Fibroblast of lung (primary cell): Measurements from ENCODE around the gene ANKRD45. TPM values are rescaled to one million over a fixed set of nuclear protein-coding genes. Genes with fewer than 3 reads are reported as not detected.
"Not testable (repeated sequence)": the region's sequence is repeated elsewhere in the genome, so short reads cannot be mapped to it uniquely, and the experiment has no call there.

Experiments
- DNase-seq, 2 donors: peaks; one replicate each; pipeline versions ENCODE4 v3.0.0 to v3.0.0-alpha.2; 2010; ENCODE audit warnings: low read depth in 2 of 2
- H2AFZ ChIP-seq: 2 replicates; pipeline ENCODE4 v1.5.1; 2012; ENCODE audit warnings: low read length, control low read depth, inconsistent platforms
- H3K27ac ChIP-seq: 2 replicates; pipeline ENCODE4 v1.5.1; 2011; ENCODE audit warnings: low read length, control low read depth; ENCODE audit not compliant: insufficient read depth
- H3K27me3 ChIP-seq: 2 replicates; pipeline ENCODE4 v1.5.1; 2011; ENCODE audit warnings: mild to moderate bottlenecking, low read length; ENCODE audit not compliant: control insufficient read depth, insufficient read depth
- H3K36me3 ChIP-seq: 2 replicates; pipeline ENCODE4 v1.5.1; 2011; ENCODE audit warnings: low read length; ENCODE audit not compliant: control insufficient read depth, insufficient read depth
- H3K4me1 ChIP-seq: 2 replicates; pipeline ENCODE4 v1.5.1; 2011; ENCODE audit warnings: low read length; ENCODE audit not compliant: control insufficient read depth, insufficient read depth; ENCODE audit errors: extremely low read depth
- H3K4me2 ChIP-seq: 2 replicates; pipeline ENCODE4 v1.5.1; 2011; ENCODE audit warnings: low read length, control low read depth; ENCODE audit not compliant: insufficient read depth; ENCODE audit errors: extremely low read depth
- H3K4me3 ChIP-seq, 4 experiments: fragments of 200-600 bp in 1 of 4; sonication (generic) in 1 of 4; replicated peaks in 1 of 4; 2 replicates each; pipeline ENCODE4 v1.5.1; 2011 to 2016; ENCODE audit warnings: low read length in 4 of 4, low read depth in 3 of 4, mild to moderate bottlenecking in 3 of 4, control low read depth in 2 of 4, inconsistent platforms in 1 of 4, mixed read lengths in 1 of 4; ENCODE audit not compliant: insufficient read depth in 1 of 4; ENCODE audit errors: control extremely low read depth in 1 of 4
- H3K79me2 ChIP-seq: 2 replicates; pipeline ENCODE4 v1.5.1; 2012; ENCODE audit warnings: mild to moderate bottlenecking, low read length, inconsistent platforms; ENCODE audit not compliant: control insufficient read depth, insufficient read depth
- H3K9ac ChIP-seq: 2 replicates; pipeline ENCODE4 v1.5.1; 2011; ENCODE audit warnings: mild to moderate bottlenecking, low read length, control low read depth; ENCODE audit not compliant: insufficient read depth
- H3K9me3 ChIP-seq: 2 replicates; pipeline ENCODE4 v1.5.1; 2012; ENCODE audit warnings: low read depth, low read length; ENCODE audit not compliant: control insufficient read depth, insufficient read depth
- H4K20me1 ChIP-seq: 2 replicates; pipeline ENCODE4 v1.5.1; 2011; ENCODE audit warnings: low read length; ENCODE audit not compliant: control insufficient read depth, insufficient read depth; ENCODE audit errors: extremely low read depth
- EZH2 ChIP-seq: IDR thresholded peaks from 2 replicates; pipeline ENCODE4 v1.5.1; 2012; ENCODE audit warnings: low read length, control low read depth, mild to moderate bottlenecking; ENCODE audit errors: missing control alignments
- polyA plus RNA-seq, 2 donors: library from polyadenylated mRNA; depleted of rRNA in 1 of 2; stranded (reverse) in 1 of 2; unstranded in 1 of 2; fragments of >200 nt; gene quantifications; 2 replicates each; pipeline ENCODE4 v1.2.1, GENCODE V29; 2011 to 2012; ENCODE audit warnings: missing spikeins in 1 of 2
- total RNA-seq: library from RNA; depleted of rRNA; stranded (reverse); fragments of >200 nt; gene quantifications from 2 replicates; pipeline ENCODE4 v1.2.1, GENCODE V29; 2014
- TF ChIP-seq, protein P1 (sequence below), 2 donors: IDR thresholded peaks in 1 of 2; conservative IDR thresholded peaks in 1 of 2; 1 replicate in 1 of 2; 2 replicates in 1 of 2; pipeline ENCODE4 v1.5.1; 2011 to 2012; ENCODE audit warnings: low read length in 2 of 2, control low read depth in 1 of 2, inconsistent platforms in 1 of 2, low read depth in 1 of 2, mild to moderate bottlenecking in 1 of 2

ANKRD45 gene
- total and polyA plus RNA-seq, 2 donors (not counting 1 experiment from before 2014, with no cell fraction given), result 0.43 to 1.7 TPM

DNA sequence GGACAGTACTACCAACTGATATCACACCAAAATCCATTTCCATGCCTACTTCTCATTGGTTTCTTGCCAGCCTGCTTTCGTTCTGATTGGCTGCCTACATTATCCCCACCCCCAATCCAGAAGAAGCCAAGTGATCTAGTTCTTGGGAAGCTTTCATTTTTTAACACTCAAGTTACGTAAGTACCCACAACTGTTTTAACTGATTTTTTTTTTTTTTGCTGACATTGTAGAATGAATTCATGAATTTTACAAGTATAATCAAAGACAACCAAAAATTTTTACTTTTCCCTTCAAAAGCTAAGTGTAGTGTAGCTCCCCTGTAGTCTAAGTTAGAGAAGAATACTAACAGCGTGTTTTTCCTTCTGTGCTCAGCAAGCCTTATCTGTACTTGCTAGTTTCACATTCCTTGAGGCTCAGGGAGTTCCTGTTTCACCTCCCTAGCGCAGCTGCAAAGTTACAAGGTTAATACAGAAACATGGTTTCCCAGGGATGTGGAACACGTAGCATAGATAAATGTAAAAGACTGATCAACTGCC, 66.5 kb downstream of the ANKRD45 start, which contains the start of gene SLC9C2:
Gene SLC9C2 (minus strand): TSS at position 17 of the 536 bp plus-strand sequence. CDS start 1,296 bp downstream, outside the sequence.
- no peaks in the 10 kb centered on the region for H3K79me2 ChIP-seq
- H4K20me1 ChIP-seq, result no peaks in the 10 kb centered on the region
- no peaks in the 10 kb centered on the region for H3K36me3 ChIP-seq
- TF ChIP-seq, protein P1, sequence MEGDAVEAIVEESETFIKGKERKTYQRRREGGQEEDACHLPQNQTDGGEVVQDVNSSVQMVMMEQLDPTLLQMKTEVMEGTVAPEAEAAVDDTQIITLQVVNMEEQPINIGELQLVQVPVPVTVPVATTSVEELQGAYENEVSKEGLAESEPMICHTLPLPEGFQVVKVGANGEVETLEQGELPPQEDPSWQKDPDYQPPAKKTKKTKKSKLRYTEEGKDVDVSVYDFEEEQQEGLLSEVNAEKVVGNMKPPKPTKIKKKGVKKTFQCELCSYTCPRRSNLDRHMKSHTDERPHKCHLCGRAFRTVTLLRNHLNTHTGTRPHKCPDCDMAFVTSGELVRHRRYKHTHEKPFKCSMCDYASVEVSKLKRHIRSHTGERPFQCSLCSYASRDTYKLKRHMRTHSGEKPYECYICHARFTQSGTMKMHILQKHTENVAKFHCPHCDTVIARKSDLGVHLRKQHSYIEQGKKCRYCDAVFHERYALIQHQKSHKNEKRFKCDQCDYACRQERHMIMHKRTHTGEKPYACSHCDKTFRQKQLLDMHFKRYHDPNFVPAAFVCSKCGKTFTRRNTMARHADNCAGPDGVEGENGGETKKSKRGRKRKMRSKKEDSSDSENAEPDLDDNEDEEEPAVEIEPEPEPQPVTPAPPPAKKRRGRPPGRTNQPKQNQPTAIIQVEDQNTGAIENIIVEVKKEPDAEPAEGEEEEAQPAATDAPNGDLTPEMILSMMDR (conservative IDR thresholded peaks at IDR 0.05 in 1 of 2, IDR thresholded peaks at IDR 0.05 in 1 of 2; ENCODE audit: low read depth in 1 of 2, low read length in 2 of 2), result no peak
- TF ChIP-seq EZH2, result no peak
- H3K27ac ChIP-seq, result no peak within 1 kb of the TSS
- H3K4me2 ChIP-seq, result no peak within 1 kb of the TSS
- no peak within 1 kb of the TSS for H3K9ac ChIP-seq
- H2AFZ ChIP-seq, result no peak within 1 kb of the TSS
- H3K4me1 ChIP-seq, result no peaks in the 10 kb centered on the region
- H3K27me3 ChIP-seq, result peaks cover 3% of the 10 kb centered on the region
- H3K4me3 ChIP-seq, result peak within 1 kb of the TSS in 2 of 4 experiments; percentile 22
- no peaks in the 10 kb centered on the region for H3K9me3 ChIP-seq
- DNase-seq, result peak; percentile 2 to 36

DNA sequence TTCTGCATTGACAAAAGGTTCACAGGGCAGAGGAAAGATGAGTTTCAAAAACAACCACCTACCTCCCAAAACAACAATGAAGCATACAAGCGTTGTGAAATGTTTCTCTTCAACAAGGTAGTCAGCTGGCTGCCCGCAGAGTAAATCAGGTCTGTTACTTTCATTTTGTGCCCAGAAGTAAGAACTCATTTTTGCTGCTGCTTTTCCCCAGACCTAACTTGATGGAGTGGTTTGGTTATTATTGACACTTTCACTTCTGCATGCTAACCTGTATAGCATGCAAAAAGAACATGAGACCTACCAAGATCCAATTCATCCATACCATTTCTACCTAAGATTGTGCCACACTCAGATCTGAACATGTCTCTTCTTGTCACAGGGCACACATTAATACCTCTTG, 68.1 kb downstream of the ANKRD45 start:
- Histone ChIP-seq H3K9me3 (no peaks in the 10 kb centered on the region), H3K9ac (no peak overlapping the region), H3K27me3 (peaks cover 3% of the 10 kb centered on the region), H3K27ac (no peak overlapping the region), H3K79me2 (no peaks in the 10 kb centered on the region), H3K4me1 (no peaks in the 10 kb centered on the region), H3K36me3 (no peaks in the 10 kb centered on the region), H2AFZ (no peak overlapping the region), H4K20me1 (no peaks in the 10 kb centered on the region), H3K4me2 (no peak overlapping the region), H3K4me3 (no peak overlapping the region)
- TF ChIP-seq, protein P1 (conservative IDR thresholded peaks at IDR 0.05 in 1 of 2, IDR thresholded peaks at IDR 0.05 in 1 of 2; ENCODE audit: low read depth in 1 of 2, low read length in 2 of 2), result no peak
- no peak for TF ChIP-seq EZH2
- DNase-seq, result no peak

- Histone ChIP-seq H3K9me3 (no peaks in the 10 kb centered on the region), H3K4me2 (no peak overlapping the region), H3K4me1 (no peaks in the 10 kb centered on the region), H3K4me3 (no peak overlapping the region), H3K9ac (no peak overlapping the region), H3K36me3 (no peaks in the 10 kb centered on the region), H3K27me3 (no peaks in the 10 kb centered on the region), H4K20me1 (no peaks in the 10 kb centered on the region), H3K27ac (no peak overlapping the region), H2AFZ (no peak overlapping the region), H3K79me2 (no peaks in the 10 kb centered on the region)
- no peak for DNase-seq
- TF ChIP-seq, protein P1 (conservative IDR thresholded peaks at IDR 0.05 in 1 of 2, IDR thresholded peaks at IDR 0.05 in 1 of 2; ENCODE audit: low read depth in 1 of 2, low read length in 2 of 2), result no peak
- no peak for TF ChIP-seq EZH2
These were observed 73.4 kb downstream of the ANKRD45 start for GRCh38 chr1:173596097-173596825.

- H2AFZ ChIP-seq, H3K27me3 ChIP-seq, H3K4me2 ChIP-seq, H3K9ac ChIP-seq, H3K4me1 ChIP-seq, H3K4me3 ChIP-seq, H4K20me1 ChIP-seq, H3K79me2 ChIP-seq, H3K27ac ChIP-seq, H3K9me3 ChIP-seq, DNase-seq, H3K36me3 ChIP-seq: not testable (repeated sequence)
These were observed 78.5 kb downstream of the ANKRD45 start for GRCh38 chr1:173591138-173591537.
